B cell (primary cell): ENCODE measurements around the gene ANKLE1. TPM values are rescaled to one million over a fixed set of nuclear protein-coding genes. Genes with fewer than 3 reads are reported as not detected.
A peak's percentile ranks its signal among the peaks of the same experiment; 100 is the strongest.

Source experiments
- ATAC-seq: fragments of 200-7000 bp; cut with Tn5 transposase; one replicate; pipeline ENCODE4 v1.10.0; 2021; ENCODE audit warnings: low read depth, mild to moderate bottlenecking, moderate number of reproducible peaks, moderate library complexity
- CTCF ChIA-PET: fragments of 350-600 bp; sonication (Branson Sonifier 250); formaldehyde crosslinking; loops from one replicate; lab custom pipeline; 2021; ENCODE audit warnings: antibody characterized with exemption, inconsistent platforms; lab: Charles Lee
- POLR2A ChIA-PET: fragments of 350-600 bp; sonication (Branson Sonifier 250); formaldehyde crosslinking; loops from one replicate; lab custom pipeline; 2021; ENCODE audit warnings: antibody characterized with exemption; lab: Charles Lee
- DNase-seq: peaks from one replicate; pipeline ENCODE4 v3.0.0; 2013
- H2AFZ ChIP-seq: 2 replicates; pipeline ENCODE4 v1.6.1; 2012; ENCODE audit warnings: mild to moderate bottlenecking, low read depth, low read length; ENCODE audit not compliant: insufficient read depth, poor library complexity, severe bottlenecking
- H3K27ac ChIP-seq, 2 donors: 1 replicate in 1 of 2; 2 replicates in 1 of 2; pipeline ENCODE4 v1.5.1; 2012 to 2013; ENCODE audit warnings: low read length in 2 of 2, mild to moderate bottlenecking in 2 of 2, moderate library complexity in 1 of 2
- H3K27me3 ChIP-seq, 4 experiments: fragments of 200-600 bp in 1 of 4; sonication (generic) in 1 of 4; replicated peaks in 1 of 4; 1 replicate in 2 of 4; 2 replicates in 2 of 4; pipeline versions ENCODE4 v1.6.1 to v1.7.0; 2013 to 2016; ENCODE audit warnings: low read length in 3 of 4, mild to moderate bottlenecking in 2 of 4, mixed read lengths in 1 of 4, moderate library complexity in 1 of 4; ENCODE audit not compliant: insufficient read depth in 4 of 4, control insufficient read depth in 3 of 4; ENCODE audit errors: control extremely low read depth in 1 of 4
- H3K36me3 ChIP-seq, 2 experiments: replicated peaks in 1 of 2; 1 replicate in 1 of 2; 2 replicates in 1 of 2; pipeline versions ENCODE4 v1.6.1 to v1.7.1; 2013; ENCODE audit warnings: low read length in 1 of 2; ENCODE audit not compliant: insufficient read depth in 2 of 2, control insufficient read depth in 1 of 2; ENCODE audit errors: control extremely low read depth in 1 of 2, extremely low read depth in 1 of 2
- H3K4me1 ChIP-seq, 2 donors: fragments of 200-600 bp in 1 of 2; sonication (generic) in 1 of 2; 1 replicate in 1 of 2; 2 replicates in 1 of 2; pipeline versions ENCODE4 v1.5.1 to v1.6.1; 2013 to 2017; ENCODE audit warnings: low read length in 2 of 2; ENCODE audit not compliant: control insufficient read depth in 2 of 2, insufficient read depth in 2 of 2
- H3K4me2 ChIP-seq: replicated peaks from 2 replicates; pipeline ENCODE3; 2012; ENCODE audit warnings: mild to moderate bottlenecking, low read depth, low read length; ENCODE audit not compliant: poor library complexity, severe bottlenecking
- H3K4me3 ChIP-seq, 5 experiments: fragments of 200-600 bp in 1 of 5; sonication (generic) in 1 of 5; 1 replicate in 3 of 5; 2 replicates in 2 of 5; pipeline versions ENCODE4 v1.5.1 to v1.7.0; 2011 to 2016; ENCODE audit warnings: low read length in 4 of 5, mild to moderate bottlenecking in 4 of 5, low read depth in 2 of 5, control low read depth in 1 of 5, moderate library complexity in 1 of 5; ENCODE audit not compliant: insufficient read depth in 1 of 5; ENCODE audit errors: control extremely low read depth in 1 of 5, extremely low read depth in 1 of 5
- H3K79me2 ChIP-seq: fragments of 200-600 bp; sonication (generic); one replicate; pipeline ENCODE4 v1.6.0; 2016; ENCODE audit warnings: low read length; ENCODE audit not compliant: control insufficient read depth, insufficient read depth
- H3K9ac ChIP-seq: fragments of 200-600 bp; sonication (generic); 2 replicates; pipeline ENCODE4 v1.6.1; 2017; ENCODE audit warnings: mild to moderate bottlenecking, low read length, moderate library complexity
- H3K9me3 ChIP-seq, 3 donors: one replicate each; pipeline versions ENCODE4 v1.6.1 to v1.7.1; 2013; ENCODE audit warnings: low read length in 2 of 3; ENCODE audit not compliant: control insufficient read depth in 2 of 3, insufficient read depth in 1 of 3; ENCODE audit errors: control extremely low read depth in 1 of 3
- H4K20me1 ChIP-seq: 2 replicates; pipeline ENCODE4 v1.6.0; 2012; ENCODE audit warnings: mild to moderate bottlenecking, low read length; ENCODE audit not compliant: insufficient read depth, control insufficient read depth, poor library complexity, severe bottlenecking
- H3K27ac Mint-ChIP-seq: one replicate; pipeline ENCODE4 v1.8.0; 2021; ENCODE audit warnings: mixed read lengths
- H3K27me3 Mint-ChIP-seq: one replicate; pipeline ENCODE4 v1.8.0; 2021; ENCODE audit warnings: mixed read lengths
- H3K4me1 Mint-ChIP-seq: one replicate; pipeline ENCODE4 v1.8.0; 2021; ENCODE audit warnings: mixed read lengths
- H3K4me3 Mint-ChIP-seq: one replicate; pipeline ENCODE4 v1.8.0; 2021; ENCODE audit warnings: mixed read lengths
- H3K9me3 Mint-ChIP-seq: one replicate; pipeline ENCODE4 v1.8.0; 2022; ENCODE audit warnings: mixed read lengths; ENCODE audit not compliant: insufficient read depth
- CTCF ChIP-seq: fragments of 200-600 bp; IDR thresholded peaks from one replicate; pipeline ENCODE4 v1.8.0; 2022; ENCODE audit warnings: antibody characterized with exemption, mild to moderate bottlenecking
- EZH2 ChIP-seq: IDR thresholded peaks from 2 replicates; pipeline ENCODE4 v1.6.1; 2012; ENCODE audit warnings: borderline replicate concordance, low read depth, mild to moderate bottlenecking, moderate library complexity, low read length; ENCODE audit not compliant: insufficient read depth, poor library complexity, severe bottlenecking
- WGBS: methylation state at CpG from one replicate; pipeline ENCODE4 v1.1.5; 2013; ENCODE audit warnings: missing lambda C conversion rate; ENCODE audit not compliant: insufficient coverage; 5-methylcytosine and 5-hydroxymethylcytosine counted together
- intact Hi-C: fragments of 100-400 bp; cut with micrococcal nuclease; formaldehyde crosslinking; loops from one replicate; pipeline ENCODE4 v1.10.0; 2022
- polyA plus RNA-seq: library from polyadenylated mRNA; depleted of rRNA; stranded (reverse); fragments of >200 nt; gene quantifications from 2 replicates; pipeline ENCODE4 v1.2.3, GENCODE V29; 2012
- total RNA-seq, 2 donors: library from RNA; stranded (reverse); fragments of 120-200 nt in 1 of 2; gene quantifications; 1 replicate in 1 of 2; 2 replicates in 1 of 2; pipeline versions ENCODE4 v1.2.3 to v1.2.4, GENCODE V29; 2013 to 2022

ANKLE1 gene
- total and polyA plus RNA-seq, 2 donors (not counting 1 experiment from before 2014, with no cell fraction given): 6.2 to 7.6 TPM

- peaks cover 0 to 5% (median 0%) of the 10 kb centered on the region in 3 donors for H3K9me3 ChIP-seq
- WGBS: 100% methylated on average over 7 of the region's 13 CpGs
- CTCF ChIA-PET: interaction anchor here (0.8 to 1.5 kb wide), 3 partner anchors 22 to 54 kb away, joined by 3 to 5 read pairs (median 5); no protein-coding TSS in a partner anchor
- H3K4me3 ChIP-seq: no peak overlapping the region
- TF ChIP-seq EZH2: no peak
- TF ChIP-seq CTCF: no peak
- H3K27ac ChIP-seq: no peak overlapping the region
- H3K4me2 ChIP-seq: no peak overlapping the region
- Mint-ChIP-seq H3K27ac (no peak overlapping the region), H3K27me3 (no peaks in the 10 kb centered on the region), H3K9me3 (no peaks in the 10 kb centered on the region), H3K4me3 (peak overlapping the region; percentile 37), H3K4me1 (peaks cover 15% of the 10 kb centered on the region)
- DNase-seq (no peak), ATAC-seq (no peak)
- H4K20me1 ChIP-seq: no peaks in the 10 kb centered on the region
- H3K4me1 ChIP-seq: peaks cover 8 to 19% of the 10 kb centered on the region in 2 donors
- no peak overlapping the region for H2AFZ ChIP-seq
- H3K36me3 ChIP-seq: no peaks in the 10 kb centered on the region
- H3K9ac ChIP-seq: no peak overlapping the region
- POLR2A ChIA-PET: interaction anchor here (0.5 to 1.1 kb wide), 3 partner anchors 12 to 283 kb away, joined by 3 read pairs; partner anchors contain the start of gene OCEL1
- no peaks in the 10 kb centered on the region for H3K27me3 ChIP-seq
- intact Hi-C loops: no loop called here
- peaks cover 7% of the 10 kb centered on the region for H3K79me2 ChIP-seq
Observed at GRCh38 chr19:17237747-17238706, 43.7 kb upstream of the ANKLE1 start.
